GM12874 (cell line): ENCODE results near the gene SERPINA5.

ENCODE experiments used
- CTCF ChIP-seq: IDR thresholded peaks from 2 replicates; pipeline ENCODE4 v1.5.1; 2011; ENCODE audit warnings: low read depth, mild to moderate bottlenecking, control low read depth, low read length, moderate library complexity; ENCODE audit not compliant: insufficient read depth

SERPINA5 gene

GRCh38 chr14:94623856-94624499 is 42.8 kb downstream of the SERPINA5 start:
- no peak for TF ChIP-seq CTCF

- no peak for TF ChIP-seq CTCF
These were observed 43.5 kb downstream of the SERPINA5 start for GRCh38 chr14:94624537-94625352.

GRCh38 chr14:94625353-94625635 is 44.1 kb downstream of the SERPINA5 start:
- no peak for TF ChIP-seq CTCF

- no peak for TF ChIP-seq CTCF
These were observed 47.4 kb downstream of the SERPINA5 start for GRCh38 chr14:94628578-94628977.

GRCh38 chr14:94630396-94630795 is 49.2 kb downstream of the SERPINA5 start:
- no peak for TF ChIP-seq CTCF

GRCh38 chr14:94631050-94631449 is 49.8 kb downstream of the SERPINA5 start:
- TF ChIP-seq CTCF, result no peak

GRCh38 chr14:94631536-94632304 is 50.5 kb downstream of the SERPINA5 start:
- no peak for TF ChIP-seq CTCF
